ENCODE data around the gene AATF.

The AATF gene, protein sequence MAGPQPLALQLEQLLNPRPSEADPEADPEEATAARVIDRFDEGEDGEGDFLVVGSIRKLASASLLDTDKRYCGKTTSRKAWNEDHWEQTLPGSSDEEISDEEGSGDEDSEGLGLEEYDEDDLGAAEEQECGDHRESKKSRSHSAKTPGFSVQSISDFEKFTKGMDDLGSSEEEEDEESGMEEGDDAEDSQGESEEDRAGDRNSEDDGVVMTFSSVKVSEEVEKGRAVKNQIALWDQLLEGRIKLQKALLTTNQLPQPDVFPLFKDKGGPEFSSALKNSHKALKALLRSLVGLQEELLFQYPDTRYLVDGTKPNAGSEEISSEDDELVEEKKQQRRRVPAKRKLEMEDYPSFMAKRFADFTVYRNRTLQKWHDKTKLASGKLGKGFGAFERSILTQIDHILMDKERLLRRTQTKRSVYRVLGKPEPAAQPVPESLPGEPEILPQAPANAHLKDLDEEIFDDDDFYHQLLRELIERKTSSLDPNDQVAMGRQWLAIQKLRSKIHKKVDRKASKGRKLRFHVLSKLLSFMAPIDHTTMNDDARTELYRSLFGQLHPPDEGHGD

DNA sequence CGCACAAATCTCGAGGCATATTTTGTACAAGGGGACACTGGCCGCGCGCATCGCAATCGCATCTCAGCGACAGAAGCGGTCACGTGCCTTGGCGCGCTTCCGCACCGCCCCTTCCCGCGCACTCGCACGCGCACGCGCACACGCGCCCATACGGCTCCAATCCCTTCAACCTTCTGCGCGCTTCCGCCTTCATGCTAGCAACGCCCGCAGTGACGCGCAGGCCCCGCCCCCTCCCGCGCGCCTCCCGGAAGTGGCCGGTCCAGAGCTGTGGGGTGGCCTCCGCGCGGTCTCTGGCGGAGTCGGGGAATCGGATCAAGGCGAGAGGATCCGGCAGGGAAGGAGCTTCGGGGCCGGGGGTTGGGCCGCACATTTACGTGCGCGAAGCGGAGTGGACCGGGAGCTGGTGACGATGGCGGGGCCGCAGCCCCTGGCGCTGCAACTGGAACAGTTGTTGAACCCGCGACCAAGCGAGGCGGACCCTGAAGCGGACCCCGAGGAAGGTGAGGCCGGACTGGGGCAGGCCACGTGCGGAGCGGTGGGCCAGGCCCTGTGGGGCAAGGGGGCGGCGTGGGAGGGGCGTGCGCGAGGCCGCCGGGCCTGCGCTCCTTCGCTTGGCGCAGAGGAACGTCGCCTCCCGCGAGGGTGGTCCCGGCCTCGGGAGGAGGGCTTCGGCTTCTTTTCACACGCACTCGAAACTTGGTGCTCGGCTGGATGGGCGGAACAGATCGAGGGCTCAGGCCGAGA, at the start of gene AATF:
TSS of gene AATF (plus strand) at position 238 of the 744 bp plus-strand sequence. CDS start at position 410, 172 bp downstream.
- H3K36me3 Mint-ChIP-seq, result peaks cover 23% of the 10 kb centered on the region
- H3K4me1 Mint-ChIP-seq (ENCODE audit: low read depth), result peaks cover 62% of the 10 kb centered on the region
- peak within 1 kb of the TSS; percentile 85 for H3K27ac Mint-ChIP-seq
- H3K9me3 Mint-ChIP-seq (ENCODE audit: low read depth), result no peaks in the 10 kb centered on the region
- H3K4me3 Mint-ChIP-seq, result peak within 1 kb of the TSS; percentile 96
- H3K27me3 Mint-ChIP-seq, result peaks cover 20% of the 10 kb centered on the region

DNA sequence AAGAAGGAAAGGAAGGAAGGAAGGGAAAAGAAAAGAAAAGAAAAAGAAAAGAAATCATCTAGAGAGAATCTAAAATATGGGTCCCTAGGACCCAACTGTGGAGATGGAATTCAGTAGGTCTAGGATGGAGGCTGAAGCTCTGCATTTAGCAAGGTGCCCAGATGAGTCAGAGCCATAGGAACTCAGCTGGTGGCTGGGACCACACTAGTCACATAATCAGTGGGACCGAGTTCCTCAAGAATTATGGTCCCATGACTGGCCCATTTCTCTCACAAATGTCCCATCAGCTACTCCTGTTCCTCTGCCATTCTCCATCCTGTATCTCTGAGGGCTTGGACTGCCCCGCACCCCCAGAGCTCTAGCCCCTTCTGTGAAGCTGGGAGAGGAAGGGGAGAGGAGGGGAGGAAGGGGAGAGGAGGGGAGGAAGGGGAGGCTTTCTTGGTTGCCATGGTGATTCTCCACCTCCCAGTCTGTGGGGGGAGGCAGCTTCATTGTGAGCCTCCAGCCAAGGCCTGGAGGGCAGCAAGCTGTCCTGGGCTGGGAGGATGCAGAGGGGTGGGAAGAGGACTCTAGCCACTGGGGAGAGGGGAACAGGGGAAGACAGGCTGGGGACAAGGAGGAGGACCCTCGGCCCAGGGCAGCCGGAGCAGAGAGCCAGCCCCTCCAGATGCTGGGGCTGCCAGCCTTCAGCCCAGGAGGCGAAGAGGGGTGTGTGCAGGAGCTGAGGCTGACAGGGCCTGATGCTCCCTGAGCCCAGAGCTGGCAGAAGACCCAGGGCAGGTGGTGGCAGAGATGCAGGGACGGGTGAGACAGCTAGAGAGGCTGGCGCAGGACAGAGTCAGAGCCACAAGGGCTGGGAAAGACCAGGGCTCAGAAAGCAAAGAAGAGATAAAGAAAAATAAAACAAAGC, 49.2 kb upstream of the AATF start:
- peaks cover 5% of the 10 kb centered on the region for H3K27me3 Mint-ChIP-seq
- no peaks in the 10 kb centered on the region for H3K9me3 Mint-ChIP-seq (ENCODE audit: low read depth)
- no peak overlapping the region for H3K4me3 Mint-ChIP-seq
- H3K4me1 Mint-ChIP-seq (ENCODE audit: low read depth), result no peaks in the 10 kb centered on the region
- no peaks in the 10 kb centered on the region for H3K36me3 Mint-ChIP-seq
- H3K27ac Mint-ChIP-seq, result no peak overlapping the region

DNA sequence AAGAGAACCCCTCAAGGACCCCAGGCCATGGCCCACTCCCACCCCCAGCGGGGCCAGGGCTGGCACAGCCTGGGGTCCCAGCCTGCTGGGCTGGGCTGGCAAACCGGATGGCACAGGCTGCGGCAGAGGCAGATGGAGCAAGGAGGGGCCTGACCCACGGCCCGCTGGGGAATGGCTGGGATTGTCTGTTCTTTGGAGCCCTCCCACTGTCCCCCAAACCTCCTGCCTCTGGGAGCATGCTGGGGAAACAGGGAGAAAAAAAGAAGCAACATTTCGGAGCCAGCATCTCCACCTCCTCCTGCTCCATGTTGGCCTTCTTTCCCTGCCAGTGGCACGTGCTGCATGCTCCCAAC, 48.6 kb upstream of the AATF start:
- no peaks in the 10 kb centered on the region for H3K4me1 Mint-ChIP-seq (ENCODE audit: low read depth)
- no peaks in the 10 kb centered on the region for H3K9me3 Mint-ChIP-seq (ENCODE audit: low read depth)
- H3K27me3 Mint-ChIP-seq, result peaks cover 5% of the 10 kb centered on the region
- H3K36me3 Mint-ChIP-seq, result no peaks in the 10 kb centered on the region
- H3K27ac Mint-ChIP-seq, result no peak overlapping the region
- no peak overlapping the region for H3K4me3 Mint-ChIP-seq

DNA sequence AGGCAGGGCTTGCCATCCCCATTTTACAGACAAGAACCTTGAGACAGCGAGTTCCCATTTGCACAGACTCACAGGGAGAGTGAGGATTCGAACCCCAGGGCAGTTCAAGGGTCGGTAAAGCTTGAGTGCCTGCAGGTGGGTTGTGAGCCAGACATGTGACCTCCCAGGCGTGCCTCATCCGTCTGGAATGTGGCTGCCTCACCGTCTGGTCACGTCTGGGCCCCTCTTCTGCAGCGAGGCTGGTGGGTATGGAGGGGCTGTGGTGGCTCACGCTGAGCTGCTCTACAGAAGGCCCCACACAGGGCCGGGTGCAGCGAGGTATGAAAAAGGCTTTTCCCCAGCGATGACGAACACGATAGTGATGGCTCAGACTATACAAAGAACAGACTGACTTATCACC, 47.2 kb upstream of the AATF start:
- no peak overlapping the region for H3K27ac Mint-ChIP-seq
- H3K27me3 Mint-ChIP-seq, result peaks cover 6% of the 10 kb centered on the region
- H3K36me3 Mint-ChIP-seq, result no peaks in the 10 kb centered on the region
- no peaks in the 10 kb centered on the region for H3K4me1 Mint-ChIP-seq (ENCODE audit: low read depth)
- H3K9me3 Mint-ChIP-seq (ENCODE audit: low read depth), result no peaks in the 10 kb centered on the region
- no peak overlapping the region for H3K4me3 Mint-ChIP-seq

DNA sequence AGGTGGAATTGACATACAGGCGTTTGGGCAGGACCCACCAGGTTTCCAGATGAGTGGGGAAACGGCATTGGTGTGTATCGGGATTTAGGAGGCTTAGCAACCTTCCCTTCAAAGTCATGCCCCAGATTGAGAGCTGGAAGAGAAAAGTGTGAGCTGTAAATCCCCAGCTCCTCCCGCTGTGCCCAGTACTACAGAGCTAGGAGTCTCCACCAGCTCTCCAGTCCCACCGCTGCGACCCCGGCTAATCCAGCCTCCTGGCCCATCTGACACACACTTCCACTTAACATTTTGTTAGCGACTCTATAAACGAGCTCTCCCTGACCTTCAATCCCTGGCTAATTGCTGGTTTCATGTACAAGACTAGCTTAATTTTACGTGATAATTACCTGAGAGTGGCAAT, 41.3 kb upstream of the AATF start:
- Mint-ChIP-seq H3K4me1 (ENCODE audit: low read depth) (no peaks in the 10 kb centered on the region), H3K27me3 (peaks cover 12% of the 10 kb centered on the region), H3K4me3 (no peak overlapping the region), H3K9me3 (ENCODE audit: low read depth) (no peaks in the 10 kb centered on the region), H3K27ac (no peak overlapping the region), H3K36me3 (no peaks in the 10 kb centered on the region)

DNA sequence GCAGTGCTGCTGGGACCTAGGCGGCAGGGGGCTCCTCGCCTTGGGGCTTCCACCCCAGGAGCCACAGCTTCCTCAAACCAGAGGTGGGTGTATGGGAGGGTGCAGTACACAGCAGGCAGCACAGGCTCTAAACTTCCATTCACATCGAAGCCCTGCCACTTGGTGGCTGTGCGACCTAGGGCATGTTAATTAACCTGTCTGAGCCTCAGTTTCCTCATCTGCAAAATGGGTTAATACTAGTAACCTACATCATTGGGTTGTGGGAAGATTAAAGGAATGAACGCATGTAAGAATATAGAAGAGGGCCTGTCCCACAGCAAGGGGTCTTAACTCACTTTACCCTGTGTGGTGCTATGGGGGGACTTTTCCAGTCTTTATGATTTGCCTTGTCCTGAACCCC, 38.2 kb upstream of the AATF start:
- H3K9me3 Mint-ChIP-seq (ENCODE audit: low read depth), result no peaks in the 10 kb centered on the region
- no peak overlapping the region for H3K4me3 Mint-ChIP-seq
- H3K36me3 Mint-ChIP-seq, result no peaks in the 10 kb centered on the region
- H3K27ac Mint-ChIP-seq, result no peak overlapping the region
- H3K27me3 Mint-ChIP-seq, result peaks cover 12% of the 10 kb centered on the region
- no peaks in the 10 kb centered on the region for H3K4me1 Mint-ChIP-seq (ENCODE audit: low read depth)

DNA sequence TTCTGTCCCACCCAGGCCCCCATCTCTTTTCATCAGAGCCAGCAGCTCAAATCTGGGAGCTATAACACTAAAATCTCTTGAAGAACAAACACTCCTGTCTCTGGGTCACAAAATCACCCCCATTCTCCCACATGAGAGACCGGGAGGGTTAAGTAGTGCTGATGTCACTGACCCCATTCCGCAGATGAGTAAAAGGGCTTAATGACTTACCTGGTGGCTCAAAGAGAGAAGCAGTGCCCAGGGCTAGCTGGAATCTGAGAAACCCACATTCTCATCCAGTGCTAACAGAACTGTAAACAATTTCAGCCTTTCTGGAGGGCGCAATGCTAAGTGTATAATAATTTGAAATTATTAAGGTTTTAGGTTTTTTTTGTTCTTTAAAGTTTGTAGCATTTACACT, 37.8 kb upstream of the AATF start:
- Mint-ChIP-seq H3K4me1 (ENCODE audit: low read depth) (no peaks in the 10 kb centered on the region), H3K36me3 (no peaks in the 10 kb centered on the region), H3K27me3 (peaks cover 12% of the 10 kb centered on the region), H3K9me3 (ENCODE audit: low read depth) (no peaks in the 10 kb centered on the region), H3K4me3 (no peak overlapping the region), H3K27ac (no peak overlapping the region)

DNA sequence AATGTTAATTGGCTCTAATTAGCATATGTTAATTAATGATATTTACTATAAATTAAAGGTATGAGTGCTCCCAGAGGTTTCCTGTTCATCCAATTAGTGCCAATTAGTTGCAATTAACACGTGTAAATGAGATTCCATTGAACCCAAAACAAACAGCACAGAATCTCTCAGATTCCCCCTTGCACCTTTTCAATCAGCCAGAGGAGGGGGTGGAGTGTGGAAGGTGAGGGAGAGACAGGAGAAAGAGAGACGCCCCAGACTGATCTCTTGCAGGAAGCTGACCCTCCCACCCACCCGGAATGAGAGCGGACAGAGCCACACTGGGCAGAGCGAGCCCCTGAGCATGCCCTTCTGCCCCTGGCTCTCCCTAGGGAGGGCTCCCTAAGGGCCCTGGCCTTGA, 35.6 kb upstream of the AATF start:
- Mint-ChIP-seq H3K4me3 (no peak overlapping the region), H3K36me3 (no peaks in the 10 kb centered on the region), H3K27ac (no peak overlapping the region), H3K9me3 (ENCODE audit: low read depth) (no peaks in the 10 kb centered on the region), H3K27me3 (peaks cover 5% of the 10 kb centered on the region), H3K4me1 (ENCODE audit: low read depth) (no peaks in the 10 kb centered on the region)

DNA sequence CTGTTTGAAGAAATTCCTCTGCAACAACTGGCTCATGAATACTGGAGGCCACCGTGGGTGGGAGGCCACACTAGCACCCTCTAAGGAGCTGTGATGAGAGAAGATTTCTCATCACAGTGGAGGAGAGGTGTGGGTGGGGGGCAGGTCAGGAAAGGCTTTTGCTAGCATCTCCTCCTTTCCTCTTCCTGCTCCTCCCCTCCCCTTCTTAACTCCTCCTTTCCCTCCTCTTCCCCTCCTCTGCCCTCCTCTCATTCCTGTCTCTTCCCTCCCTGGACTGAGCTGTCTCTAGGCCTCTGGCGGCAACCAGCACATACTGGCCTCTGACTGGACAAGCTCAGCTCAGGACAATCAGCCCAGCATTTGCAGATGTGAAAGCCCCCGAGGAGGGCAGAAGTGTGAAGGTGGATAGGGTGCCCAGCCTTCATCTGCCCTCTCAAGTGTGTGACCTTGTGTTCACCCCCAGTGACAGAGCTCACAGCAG, 30.5 kb upstream of the AATF start:
- Mint-ChIP-seq H3K36me3 (no peaks in the 10 kb centered on the region), H3K27ac (no peak overlapping the region), H3K9me3 (ENCODE audit: low read depth) (no peaks in the 10 kb centered on the region), H3K27me3 (peaks cover 6% of the 10 kb centered on the region), H3K4me3 (no peak overlapping the region), H3K4me1 (ENCODE audit: low read depth) (peaks cover 16% of the 10 kb centered on the region)

DNA sequence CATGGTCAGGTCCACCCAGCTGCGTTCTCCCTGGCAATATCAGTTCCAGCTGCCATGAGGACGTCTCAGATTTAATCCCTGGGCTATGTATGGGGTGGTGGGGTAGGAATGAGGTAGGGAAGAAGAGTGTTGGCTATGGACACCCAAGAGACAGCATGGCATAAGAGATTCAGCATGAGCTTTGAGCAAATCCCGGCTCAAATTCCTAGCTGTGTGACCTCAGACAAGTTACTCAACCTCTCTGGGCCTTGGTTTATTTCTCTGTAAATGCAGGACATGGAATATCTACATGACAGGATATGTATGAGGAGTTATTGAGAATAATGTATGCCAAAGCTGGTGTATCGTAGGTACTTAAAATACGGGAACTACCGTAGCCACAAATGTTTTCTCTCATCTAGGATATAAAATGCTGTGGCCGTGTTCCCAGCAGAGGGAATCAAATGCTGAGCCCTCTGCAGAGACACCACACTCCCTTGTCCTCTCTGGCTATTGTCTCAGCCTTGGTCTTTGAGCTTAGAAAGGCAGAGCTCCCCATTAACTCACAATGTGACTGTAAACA, 29.3 kb upstream of the AATF start:
- Mint-ChIP-seq H3K27me3 (peaks cover 6% of the 10 kb centered on the region), H3K36me3 (no peaks in the 10 kb centered on the region), H3K27ac (no peak overlapping the region)

DNA sequence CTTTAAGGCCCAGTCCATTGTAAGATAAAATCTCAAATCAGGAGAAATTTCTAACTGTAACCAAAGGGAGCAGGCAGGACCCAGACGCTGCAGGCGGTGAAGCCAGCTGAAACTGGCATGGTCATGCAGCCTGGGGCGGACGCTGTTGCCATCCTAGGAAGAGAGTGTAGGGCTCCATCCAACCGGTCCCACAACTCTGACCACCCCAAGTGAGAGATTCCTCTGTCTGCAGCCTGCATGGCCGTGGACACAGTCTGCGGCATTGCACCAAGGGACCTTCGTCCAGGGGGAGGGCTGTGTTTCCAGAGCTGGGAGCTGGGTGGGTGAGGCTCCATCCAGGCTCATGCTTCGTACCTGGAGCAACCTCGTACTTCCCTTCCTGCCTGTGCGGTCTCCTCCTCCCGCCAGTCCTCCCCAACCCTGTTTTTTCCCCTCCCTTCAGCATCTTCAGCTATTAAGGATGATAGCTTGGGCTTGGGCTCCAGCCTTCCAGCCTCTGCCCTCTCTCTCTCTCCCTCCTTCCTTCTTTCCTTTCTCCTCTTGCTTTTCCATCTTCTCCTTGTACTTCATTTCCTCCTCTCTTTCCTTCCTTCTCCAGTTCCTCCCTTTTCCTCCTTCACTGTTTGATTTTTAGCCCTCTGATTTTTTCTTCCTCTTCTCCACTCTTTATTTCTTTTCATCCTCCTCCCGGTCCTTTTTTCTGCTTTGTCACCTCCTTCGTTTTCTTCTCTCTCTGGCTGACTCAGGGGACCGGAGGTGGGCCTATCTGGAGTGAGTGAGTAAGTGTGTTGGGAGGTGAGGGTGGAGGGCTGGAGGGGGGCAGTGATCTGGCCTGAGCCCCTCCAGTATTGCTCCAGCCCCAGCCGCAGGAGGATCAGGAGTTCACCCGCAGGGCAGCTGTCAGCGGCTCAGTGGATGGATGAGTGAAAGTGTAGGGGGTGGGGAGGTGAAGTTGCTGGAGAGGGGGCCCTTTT, 28.4 kb upstream of the AATF start:
- Mint-ChIP-seq H3K4me1 (ENCODE audit: low read depth) (peaks cover 16% of the 10 kb centered on the region), H3K27me3 (peaks cover 6% of the 10 kb centered on the region), H3K9me3 (ENCODE audit: low read depth) (no peaks in the 10 kb centered on the region), H3K4me3 (peak overlapping the region; percentile 49), H3K36me3 (no peaks in the 10 kb centered on the region), H3K27ac (peak overlapping the region; percentile 67)

More for the DNA sequence above, 29.3 kb upstream of the AATF start:
- peaks cover 16% of the 10 kb centered on the region for H3K4me1 Mint-ChIP-seq (ENCODE audit: low read depth)
- no peak overlapping the region for H3K4me3 Mint-ChIP-seq
- no peaks in the 10 kb centered on the region for H3K9me3 Mint-ChIP-seq (ENCODE audit: low read depth)

DNA sequence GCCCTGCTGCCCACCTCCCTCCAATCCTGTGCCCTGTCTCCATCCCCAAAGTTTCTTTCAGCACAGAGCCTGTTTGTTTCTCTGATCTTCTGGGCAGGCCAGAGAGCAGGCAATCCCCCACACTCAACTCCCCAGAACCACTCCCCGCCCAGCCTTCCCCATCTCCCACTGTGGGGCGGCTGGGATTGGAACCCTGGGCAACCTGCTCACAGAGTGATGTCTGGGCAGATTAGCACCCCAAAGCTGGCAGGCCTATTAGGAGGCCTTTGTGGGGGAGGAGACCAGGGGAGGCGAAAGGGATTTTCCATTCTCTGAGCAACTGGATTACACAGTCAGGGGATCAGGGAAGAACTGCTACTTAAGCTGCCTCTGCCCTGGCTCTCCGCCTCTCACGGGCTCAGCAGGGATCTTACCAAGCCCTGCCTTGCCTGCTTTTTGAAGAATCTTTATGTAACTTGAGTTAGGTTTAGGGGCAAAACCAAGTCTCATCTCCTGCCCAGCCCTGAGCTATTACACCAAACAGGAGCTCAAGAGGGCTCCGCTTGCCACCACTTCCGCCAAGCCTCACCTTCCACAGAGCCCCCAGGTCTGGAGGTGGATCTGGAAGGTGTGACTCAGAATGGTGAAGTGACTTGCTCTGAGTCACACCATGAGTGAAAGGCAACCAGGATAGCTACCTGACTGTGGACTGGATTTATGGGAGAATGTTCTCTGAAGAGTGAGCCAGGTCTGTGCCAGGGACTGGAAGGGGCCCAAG, 27.5 kb upstream of the AATF start:
- H3K4me1 Mint-ChIP-seq (ENCODE audit: low read depth), result peaks cover 16% of the 10 kb centered on the region
- no peaks in the 10 kb centered on the region for H3K36me3 Mint-ChIP-seq
- peaks cover 6% of the 10 kb centered on the region for H3K27me3 Mint-ChIP-seq
- peak overlapping the region; percentile 55 for H3K27ac Mint-ChIP-seq
- no peaks in the 10 kb centered on the region for H3K9me3 Mint-ChIP-seq (ENCODE audit: low read depth)
- H3K4me3 Mint-ChIP-seq, result peak overlapping the region; percentile 43

DNA sequence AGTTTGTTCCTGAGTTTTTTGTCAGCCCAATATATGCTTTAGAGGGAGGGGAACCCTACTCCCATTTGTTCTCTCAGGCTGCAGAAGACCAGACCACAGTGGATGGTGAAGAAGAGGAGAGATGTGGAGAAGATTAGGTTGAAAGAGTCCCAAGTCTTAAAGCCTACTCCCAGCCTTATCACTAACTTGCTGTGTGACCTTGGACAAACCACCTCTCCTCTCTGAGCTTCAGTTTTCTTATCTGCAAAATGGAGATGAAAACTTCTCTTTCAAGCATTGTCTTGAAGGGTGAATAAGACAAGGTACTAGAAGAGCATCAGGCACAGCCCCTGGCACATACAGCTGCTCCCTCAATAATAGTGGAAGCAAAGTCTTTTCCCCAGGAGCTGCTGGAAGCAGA, 26.6 kb upstream of the AATF start:
- Mint-ChIP-seq H3K27ac (no peak overlapping the region), H3K4me3 (no peak overlapping the region), H3K4me1 (ENCODE audit: low read depth) (peaks cover 16% of the 10 kb centered on the region), H3K27me3 (peaks cover 6% of the 10 kb centered on the region), H3K36me3 (no peaks in the 10 kb centered on the region), H3K9me3 (ENCODE audit: low read depth) (no peaks in the 10 kb centered on the region)

Measured in activated naive CD8-positive, alpha-beta T cell (primary cell).